SK-N-SH (cell line): ENCODE results near the gene FBXW11.

Experiments
- EP300 ChIP-seq, 2 experiments: IDR thresholded peaks; 2 replicates each; pipeline versions ENCODE4 v1.4.0 to v1.6.1; 2012; ENCODE audit warnings: borderline replicate concordance in 1 of 2, low read depth in 1 of 2, low read length in 1 of 2
- FOXJ3 ChIP-seq: sonication (generic); formaldehyde crosslinking; IDR thresholded peaks from 2 replicates; pipeline ENCODE4 v1.5.1; 2020; ENCODE audit warnings: mild to moderate bottlenecking, missing genetic modification reagents

DNA sequence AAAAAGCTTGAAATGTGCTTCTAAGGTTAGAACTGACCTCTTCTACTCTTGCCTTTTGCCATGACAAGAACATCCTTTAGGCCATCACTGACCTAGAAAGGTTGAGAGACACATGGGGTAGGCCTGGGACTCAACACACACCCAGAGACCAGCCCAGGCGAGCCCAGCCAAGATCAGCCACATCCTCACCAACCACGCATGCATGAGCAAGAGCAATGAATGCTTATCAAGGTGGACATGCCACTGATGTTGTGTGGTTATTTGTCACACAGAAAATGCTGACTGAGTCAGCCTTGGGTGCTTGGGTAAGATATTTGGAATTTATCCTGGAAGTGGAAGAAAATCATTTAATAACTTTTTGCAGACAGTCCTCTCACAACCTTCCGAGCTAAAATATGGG is 181.4 kb downstream of the FBXW11 start:
- TF ChIP-seq FOXJ3 (CRISPR knock-in tag) = no peak
- no peak for TF ChIP-seq EP300 (IDR thresholded peaks at IDR 0.05; ENCODE audit: borderline replicate concordance in 1 of 2, low read depth in 1 of 2, low read length in 1 of 2)
